GM23248 (cell line): ENCODE results near the gene RAB11A.

ENCODE experiments used
- EZH2 ChIP-seq: fragments of 200-600 bp; sonication (generic); IDR thresholded peaks from 2 replicates; pipeline ENCODE4 v1.6.1; 2018; ENCODE audit warnings: antibody characterized with exemption, mild to moderate bottlenecking; ENCODE audit not compliant: insufficient read depth, poor library complexity, severe bottlenecking
- EZH2phosphoT487 ChIP-seq: fragments of 200-600 bp; sonication (generic); IDR thresholded peaks from 2 replicates; pipeline ENCODE4 v1.6.1; 2018; ENCODE audit warnings: antibody characterized with exemption, moderate library complexity, mild to moderate bottlenecking, low read depth; ENCODE audit not compliant: insufficient read depth

GRCh38 chr15:65909831-65910230, 40.5 kb downstream of the RAB11A start:
- TF ChIP-seq EZH2 (no peak), EZH2phosphoT487 (no peak)
